ENCODE results near the gene IGFBP4.

The IGFBP4 gene

GRCh38 chr17:40472733-40473452, 29.6 kb downstream of the IGFBP4 start:
- DNase-seq: no peak

GRCh38 chr17:40473573-40474365, 30.5 kb downstream of the IGFBP4 start:
- no peak for DNase-seq

GRCh38 chr17:40474419-40475002, 31.3 kb downstream of the IGFBP4 start:
- DNase-seq: no peak

- DNase-seq: no peak
These were observed 32.1 kb downstream of the IGFBP4 start for GRCh38 chr17:40475234-40475908.

- no peak for DNase-seq
These were observed 34.5 kb downstream of the IGFBP4 start for GRCh38 chr17:40477796-40478195.

- no peak for DNase-seq
These were observed 35.2 kb downstream of the IGFBP4 start for GRCh38 chr17:40478486-40478885.

- no peak for DNase-seq
These were observed 36.7 kb downstream of the IGFBP4 start for GRCh38 chr17:40479754-40480480.

GRCh38 chr17:40480501-40481003, 37.3 kb downstream of the IGFBP4 start:
- DNase-seq: peak; percentile 85

GRCh38 chr17:40481106-40481505, 37.9 kb downstream of the IGFBP4 start:
- DNase-seq: no peak

GRCh38 chr17:40482722-40483121, 39.5 kb downstream of the IGFBP4 start:
- no peak for DNase-seq

- no peak for DNase-seq
These were observed 40.4 kb downstream of the IGFBP4 start for GRCh38 chr17:40483679-40484078.

- DNase-seq: no peak
These were observed 41.2 kb downstream of the IGFBP4 start for GRCh38 chr17:40484285-40484972.

GRCh38 chr17:40484973-40485530, 41.8 kb downstream of the IGFBP4 start:
- no peak for DNase-seq

GRCh38 chr17:40485851-40486521, 42.7 kb downstream of the IGFBP4 start:
- peak; percentile 17 for DNase-seq

GRCh38 chr17:40486522-40487370, 43.5 kb downstream of the IGFBP4 start:
- no peak for DNase-seq

GRCh38 chr17:40487371-40488020, 44.2 kb downstream of the IGFBP4 start:
- no peak for DNase-seq

- DNase-seq: no peak
These were observed 47.1 kb downstream of the IGFBP4 start for GRCh38 chr17:40490289-40490853.

GRCh38 chr17:40490982-40491381, 47.7 kb downstream of the IGFBP4 start:
- no peak for DNase-seq

GRCh38 chr17:40491486-40491885, 48.2 kb downstream of the IGFBP4 start:
- no peak for DNase-seq
